ENCODE measurements around the gene PIP5KL1. TPM values are rescaled to one million over a fixed set of nuclear protein-coding genes. Genes with fewer than 3 reads are reported as not detected.

Gene PIP5KL1
- 2.9 and 3.8 TPM in 2 replicates for total RNA-seq
- polyA plus RNA-seq, result 1.5 and 2.3 TPM in 2 replicates
- polyA plus RNA-seq (2011; cell fraction: cytosol; rRNA removed), result 0.28 and 0.87 TPM in 2 replicates
- polyA plus RNA-seq (2011; cell fraction: nucleus; rRNA removed), result 5.1 and 6.2 TPM in 2 replicates
- polyA plus RNA-seq (2012), result 0.56 and 1.3 TPM in 2 replicates
- 0.42 and 0.83 TPM in 2 replicates for polyA minus RNA-seq
- 4.0 TPM for polyA minus RNA-seq (2011; cell fraction: cytosol; rRNA and poly(A)+ RNA removed)
- polyA minus RNA-seq (2011; cell fraction: nucleus; rRNA and poly(A)+ RNA removed), result 1.6 and 1.8 TPM in 2 replicates
- Bru-seq, nascent RNA, result percentile 36 among the genes with signal in this experiment
- BruChase-seq, experiment 1, labeled RNA remaining after a 6-hour chase, result percentile 59 among the genes with signal in this experiment
- percentile 47 among the genes with signal in this experiment for BruChase-seq, experiment 2, labeled RNA remaining after a 2-hour chase
- long read RNA-seq, partial matches to known transcripts, result 0 of 4 reads
- long read RNA-seq, other reads (novel, unspliced or antisense), result 3 of 4 reads

GRCh38 chr9:127930231-127931091 is at the start of gene PIP5KL1:
PIP5KL1 (minus strand) TSS chr9:127930777; CDS start chr9:127930752, 25 bp downstream.
- H3K36me3 ChIP-seq (ENCODE audit: control insufficient read depth in 2 of 2, extremely low read depth in 1 of 2, insufficient read depth in 2 of 2, low read length in 2 of 2), result peaks cover 0 to 3% of the 10 kb centered on the region in 2 experiments
- no peaks in the 10 kb centered on the region for H3K9me3 ChIP-seq (replicated peaks; ENCODE audit: control insufficient read depth, insufficient read depth, low read length)
- FAIRE-seq (peak; percentile 94), DNase-seq (ENCODE audit: low read depth, low spot score) (peak; percentile 84)
- dilution Hi-C loops (cut with MboI; ENCODE audit: extremely low pct_ligation_motif_present, low sequenced_read_pairs), result no loop called here
- peak within 1 kb of the TSS; percentile 84 for H3K4me2 ChIP-seq (ENCODE audit: insufficient read depth, low read length)
- H3K27me3 ChIP-seq (ENCODE audit: control insufficient read depth in 2 of 2, insufficient read depth in 2 of 2, low read length in 2 of 2), result peaks cover 3 to 6% of the 10 kb centered on the region in 2 experiments
- peaks cover 1% of the 10 kb centered on the region for H3K79me2 ChIP-seq (ENCODE audit: control insufficient read depth, insufficient read depth, low read length)
- CTCF ChIA-PET, result interaction anchor here (1.1 to 2.4 kb wide), 5 partner anchors 9 to 401 kb away, joined by 3 to 9 read pairs (median 7); no protein-coding TSS in a partner anchor
- H3K27ac ChIP-seq (ENCODE audit: insufficient read depth, low read depth, low read length), result peak within 1 kb of the TSS; percentile 67
- peak within 1 kb of the TSS; percentile 37 to 54 (median 43) for H3K4me3 ChIP-seq (replicated peaks in 1 of 3; ENCODE audit: insufficient read depth in 1 of 3, low read depth in 1 of 3, low read length in 3 of 3)
- H3K9ac ChIP-seq (replicated peaks; ENCODE audit: extremely low read depth, insufficient read depth, low read length), result peak within 1 kb of the TSS; percentile 61
- H4K20me1 ChIP-seq (replicated peaks; ENCODE audit: control insufficient read depth, extremely low read depth, insufficient read depth, low read length), result no peaks in the 10 kb centered on the region
- POLR2A ChIA-PET, result interaction anchor here (1.1 kb wide), 1 partner anchor 13 kb away, joined by 3 read pairs; no protein-coding TSS in a partner anchor
- no peak for TF ChIP-seq POLR2AphosphoS5 (IDR thresholded peaks at IDR 0.05; ENCODE audit: insufficient read depth, low read depth, low read length)
- no peak for TF ChIP-seq JUN (IDR thresholded peaks at IDR 0.05; ENCODE audit: borderline replicate concordance, insufficient read depth, insufficient read length, low read depth)
- TF ChIP-seq POLR2A (IDR thresholded peaks at IDR 0.05; ENCODE audit: low read depth, low read length), result peak; percentile 44
- no peak for TF ChIP-seq EZH2 (IDR thresholded peaks at IDR 0.05; ENCODE audit: borderline replicate concordance, low read depth, low read length, severe bottlenecking)
- TF ChIP-seq GATA2 (IDR thresholded peaks at IDR 0.05; ENCODE audit: insufficient read depth, insufficient read length, low read depth, low read length), result no peak
- peak in 1 of 2 donors; percentile 21 for TF ChIP-seq CTCF (IDR thresholded peaks at IDR 0.05; ENCODE audit: extremely low read depth in 1 of 2, insufficient read depth in 1 of 2, low read depth in 1 of 2, low read length in 2 of 2)
- no peaks in the 10 kb centered on the region for H3K9me1 ChIP-seq (replicated peaks; ENCODE audit: control insufficient read depth, extremely low read depth, insufficient read depth, low read length)
- peaks cover 17% of the 10 kb centered on the region for H3K4me1 ChIP-seq (ENCODE audit: control insufficient read depth, extremely low read depth, insufficient read depth, low read length)
- intact Hi-C loops (cut with micrococcal nuclease), result no loop called here
- BruUV-seq (replicated peaks), result no TSS peak
- peak within 1 kb of the TSS; percentile 39 for H2AFZ ChIP-seq (ENCODE audit: low read depth, low read length)

All from endothelial cell of umbilical vein (primary cell).